Esophagus muscularis mucosa (tissue), 4 donors: Measurements from ENCODE around the gene ESRRB. TPM values are rescaled to one million over a fixed set of nuclear protein-coding genes. Genes with fewer than 3 reads are reported as not detected.

Source experiments
- DNase-seq: peaks from one replicate; pipeline ENCODE4 v3.0.0-alpha.2; 2017; ENCODE audit errors: extremely low spot score
- H3K27ac ChIP-seq, 4 donors: fragments of 200-600 bp; sonication (generic); replicated peaks in 1 of 4; 1 replicate in 3 of 4; 2 replicates in 1 of 4; pipeline ENCODE4 v1.5.1; 2016 to 2019; ENCODE audit warnings: mild to moderate bottlenecking in 1 of 4
- H3K27me3 ChIP-seq, 4 donors: fragments of 200-600 bp; sonication (generic); one replicate each; pipeline versions ENCODE4 v1.5.1 to v1.6.0; 2016 to 2019
- H3K36me3 ChIP-seq, 4 donors: fragments of 200-600 bp; sonication (generic); one replicate each; pipeline ENCODE4 v1.5.1; 2016 to 2019
- H3K4me1 ChIP-seq, 4 donors: fragments of 200-600 bp; sonication (generic); one replicate each; pipeline ENCODE4 v1.5.1; 2016 to 2019
- H3K4me3 ChIP-seq, 4 donors: fragments of 200-600 bp; sonication (generic); 1 replicate in 2 of 4; 2 replicates in 2 of 4; pipeline ENCODE4 v1.5.1; 2016 to 2019; ENCODE audit warnings: mild to moderate bottlenecking in 4 of 4, moderate library complexity in 1 of 4
- H3K9me3 ChIP-seq, 4 donors: fragments of 200-600 bp; sonication (generic); 1 replicate in 3 of 4; 2 replicates in 1 of 4; pipeline ENCODE4 v1.5.1; 2016 to 2019
- CTCF ChIP-seq, 3 experiments: fragments of 200-600 bp in 2 of 3; fragments of 450-650 bp in 1 of 3; sonication (generic) in 2 of 3; IDR thresholded peaks; one replicate each; pipeline ENCODE4 v1.5.1; 2017 to 2019; ENCODE audit warnings: antibody characterized with exemption in 3 of 3, mild to moderate bottlenecking in 2 of 3, moderate library complexity in 1 of 3
- EP300 ChIP-seq: sonication (generic); formaldehyde crosslinking; IDR thresholded peaks from one replicate; pipeline ENCODE4 v1.6.1; 2017; ENCODE audit warnings: antibody characterized with exemption
- POLR2A ChIP-seq: fragments of 450-650 bp; IDR thresholded peaks from one replicate; pipeline ENCODE4 v1.6.1; 2017; ENCODE audit warnings: antibody characterized with exemption, moderate library complexity, mild to moderate bottlenecking, low read depth
- POLR2AphosphoS5 ChIP-seq, 2 donors: sonication (generic); formaldehyde crosslinking; IDR thresholded peaks; one replicate each; pipeline ENCODE4 v1.6.1; 2017; ENCODE audit warnings: antibody characterized with exemption in 2 of 2
- WGBS: methylation state at CpG from one replicate; pipeline ENCODE4 v1.1.5; 2018; 5-methylcytosine and 5-hydroxymethylcytosine counted together
- intact Hi-C: fragments of 100-400 bp; cut with DNase I; formaldehyde crosslinking; loops from one replicate; pipeline ENCODE4 v1.15.1; 2023
- total RNA-seq, 4 donors: library from RNA; depleted of rRNA; stranded (reverse); fragments of >200 nt; gene quantifications; one replicate each; pipeline versions ENCODE4 v1.1.0 to v1.2.1, GENCODE V29; 2016

ESRRB gene
- total RNA-seq, 4 donors from 2014 or later: 0.17 to 0.26 TPM; not detected in 2

DNA sequence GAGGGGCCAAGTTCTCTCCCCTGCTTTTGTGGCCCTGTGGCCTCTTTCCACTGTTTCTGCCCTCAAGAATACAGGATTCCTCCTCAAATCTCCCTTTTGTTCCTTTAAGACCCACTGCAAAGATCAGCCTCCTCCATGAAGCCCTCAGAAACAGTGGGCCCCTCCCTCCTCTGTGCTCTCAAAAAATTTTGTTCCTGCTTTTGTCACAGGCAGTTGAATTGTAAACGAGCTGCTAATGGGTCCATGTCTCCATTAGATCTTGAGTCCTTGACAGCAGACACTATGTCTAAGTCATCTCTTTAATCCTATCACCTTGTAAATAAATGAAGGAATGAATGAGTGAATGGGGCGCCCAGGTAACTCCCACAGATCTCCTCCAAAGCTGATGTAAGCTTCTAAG is 175.2 kb downstream of the ESRRB start:
- no peak for DNase-seq
- intact Hi-C loops: no loop called here

More for the DNA sequence above, 175.2 kb downstream of the ESRRB start:
- no peaks in the 10 kb centered on the region for H3K36me3 ChIP-seq
- 84% methylated on average over 2 of the region's 2 CpGs for WGBS
- TF ChIP-seq EP300 (no peak), POLR2AphosphoS5 (IDR thresholded peaks at IDR 0.05) (no peak), POLR2A (no peak), CTCF (IDR thresholded peaks at IDR 0.05) (no peak)
- H3K4me1 ChIP-seq: no peaks in the 10 kb centered on the region
- no peak overlapping the region for H3K4me3 ChIP-seq
- H3K27me3 ChIP-seq: peaks cover 0 to 5% (median 0%) of the 10 kb centered on the region in 4 donors
- H3K9me3 ChIP-seq: no peaks in the 10 kb centered on the region
- no peak overlapping the region for H3K27ac ChIP-seq

Other genes starting within 250 kb of the ESRRB start
- 10 to 100 TPM; 42.4 to 59.1 (median 48.3) TPM for gene GPATCH2L, start 224.2 kb upstream of the ESRRB start, total RNA-seq